Pancreas (tissue), 10 donors: ENCODE measurements around the gene CCDC8. TPM values are rescaled to one million over a fixed set of nuclear protein-coding genes. Genes with fewer than 3 reads are reported as not detected.
A peak's percentile ranks its signal among the peaks of the same experiment; 100 is the strongest.

Experiments used
- ATAC-seq, 4 donors: fragments of 200-7000 bp; cut with Tn5 transposase; one replicate each; pipeline versions ENCODE4 v1.8.0 to v1.9.1; 2020; ENCODE audit warnings: mild to moderate bottlenecking in 4 of 4, moderate library complexity in 4 of 4
- DNase-seq, 6 donors: peaks; one replicate each; pipeline ENCODE4 v3.0.0-alpha.2; 2020
- FAIRE-seq: peaks from 2 replicates; lab custom pipeline; 2012; peaks lifted over from hg19 to GRCh38; lab: Jason Lieb, UNC
- H3K27ac ChIP-seq, 4 donors: fragments of 200-600 bp; sonication (generic); 1 replicate in 3 of 4; 2 replicates in 1 of 4; pipeline versions ENCODE4 v1.5.0 to v1.8.0; 2020
- H3K27me3 ChIP-seq, 4 donors: fragments of 200-600 bp; one replicate each; pipeline ENCODE4 v1.8.0; 2021
- H3K36me3 ChIP-seq, 3 donors: fragments of 200-600 bp; sonication (generic) in 1 of 3; one replicate each; pipeline versions ENCODE4 v1.5.0 to v1.8.0; 2020 to 2021
- H3K4me1 ChIP-seq, 3 donors: fragments of 200-600 bp; one replicate each; pipeline ENCODE4 v1.8.0; 2021
- H3K4me3 ChIP-seq, 4 donors: fragments of 200-600 bp; sonication (generic) in 2 of 4; one replicate each; pipeline versions ENCODE4 v1.5.0 to v1.8.0; 2020 to 2021
- H3K9me3 ChIP-seq, 4 donors: fragments of 200-600 bp; one replicate each; pipeline ENCODE4 v1.8.0; 2021
- WGBS, 2 donors: extraction: QIAGEN DNeasy Blood & Tissue Kit; methylation state at CpG; one replicate each; pipeline ENCODE4 v1.1.7; 2013; 5-methylcytosine and 5-hydroxymethylcytosine counted together
- intact Hi-C, 3 donors: fragments of 100-400 bp; cut with DNase I; formaldehyde crosslinking; loops; one replicate each; pipeline versions ENCODE4 v1.11.1 to v1.14.2; 2022
- polyA plus RNA-seq, 2 donors: library from polyadenylated mRNA; stranded (reverse); fragments of 200-250 nt; gene quantifications; one replicate each; pipeline ENCODE4 v1.2.3, GENCODE V29; 2013
- total RNA-seq, 6 donors: library from RNA; stranded (reverse); fragmentation: NEBNext Ultra II Directional in 4 of 6; extraction: Animal tissue kit (Norgen Biotek cat#: 25700) in 4 of 6; gene quantifications; one replicate each; pipeline versions ENCODE4 v1.2.1 to v1.2.4, GENCODE V29; 2021 to 2023
- TF ChIP-seq, protein P1 (sequence below), 4 donors: fragments of 200-600 bp; sonication (generic) in 3 of 4; IDR thresholded peaks; one replicate each; pipeline versions ENCODE4 v1.5.0 to v1.8.0; 2021; ENCODE audit warnings: antibody characterized with exemption in 4 of 4
- donor health status: healthy with polysubstance abuse.
- donor health status: DM: no; HTN: no; CAD: no; lungs with moderate emphysema.
- donor health status: DM: no; HTN: no; CAD: no.
- donor health status: control.
- donor health status: control.
- donor health status: Bipolar disorder and iron deficiency.
- donor health status: DM: yes; HTN: yes; CAD: no.
- donor health status: DM: no; HTN: no; CAD: no.
- donor health status: DM: no; HTN: no; CAD: no.
- donor health status: DM: yes; HTN: yes; CAD: no.

Gene CCDC8
- total and polyA plus RNA-seq, 8 donors = 8.2 to 22.0 (median 12.0) TPM

DNA sequence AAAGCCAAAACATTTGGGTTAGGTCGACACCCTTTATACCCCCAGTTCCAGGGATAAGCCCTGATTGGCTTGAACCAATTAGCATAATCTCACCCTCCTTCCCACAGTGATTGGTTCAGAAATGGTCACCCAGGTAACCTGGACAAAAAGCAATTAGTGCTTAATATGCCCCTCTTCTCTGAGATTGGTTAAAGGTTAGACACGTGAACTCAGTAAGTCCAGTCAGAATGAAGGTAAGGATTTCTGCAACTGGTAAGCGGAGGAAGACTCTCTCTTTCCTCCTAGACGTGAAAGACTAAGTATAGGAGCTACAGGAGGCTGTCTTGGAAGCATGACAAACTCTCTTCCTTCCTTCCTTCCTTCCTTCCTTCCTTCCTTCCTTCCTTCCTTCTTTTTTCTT lies 16.6 kb upstream of the CCDC8 start:
- FAIRE-seq (no peak), ATAC-seq (no peak), DNase-seq (no peak)
- Histone ChIP-seq H3K36me3 (no peaks in the 10 kb centered on the region), H3K9me3 (no peaks in the 10 kb centered on the region), H3K27me3 (no peaks in the 10 kb centered on the region), H3K27ac (no peak overlapping the region), H3K4me1 (peaks cover 0 to 7% (median 3%) of the 10 kb centered on the region in 3 donors), H3K4me3 (no peak overlapping the region)
- intact Hi-C loops = no loop called here
- TF ChIP-seq, protein P1, sequence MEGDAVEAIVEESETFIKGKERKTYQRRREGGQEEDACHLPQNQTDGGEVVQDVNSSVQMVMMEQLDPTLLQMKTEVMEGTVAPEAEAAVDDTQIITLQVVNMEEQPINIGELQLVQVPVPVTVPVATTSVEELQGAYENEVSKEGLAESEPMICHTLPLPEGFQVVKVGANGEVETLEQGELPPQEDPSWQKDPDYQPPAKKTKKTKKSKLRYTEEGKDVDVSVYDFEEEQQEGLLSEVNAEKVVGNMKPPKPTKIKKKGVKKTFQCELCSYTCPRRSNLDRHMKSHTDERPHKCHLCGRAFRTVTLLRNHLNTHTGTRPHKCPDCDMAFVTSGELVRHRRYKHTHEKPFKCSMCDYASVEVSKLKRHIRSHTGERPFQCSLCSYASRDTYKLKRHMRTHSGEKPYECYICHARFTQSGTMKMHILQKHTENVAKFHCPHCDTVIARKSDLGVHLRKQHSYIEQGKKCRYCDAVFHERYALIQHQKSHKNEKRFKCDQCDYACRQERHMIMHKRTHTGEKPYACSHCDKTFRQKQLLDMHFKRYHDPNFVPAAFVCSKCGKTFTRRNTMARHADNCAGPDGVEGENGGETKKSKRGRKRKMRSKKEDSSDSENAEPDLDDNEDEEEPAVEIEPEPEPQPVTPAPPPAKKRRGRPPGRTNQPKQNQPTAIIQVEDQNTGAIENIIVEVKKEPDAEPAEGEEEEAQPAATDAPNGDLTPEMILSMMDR (IDR thresholded peaks at IDR 0.05) = no peak
- WGBS, 2 donors = 71 to 82% methylated on average over 4 of the region's 4 CpGs

DNA sequence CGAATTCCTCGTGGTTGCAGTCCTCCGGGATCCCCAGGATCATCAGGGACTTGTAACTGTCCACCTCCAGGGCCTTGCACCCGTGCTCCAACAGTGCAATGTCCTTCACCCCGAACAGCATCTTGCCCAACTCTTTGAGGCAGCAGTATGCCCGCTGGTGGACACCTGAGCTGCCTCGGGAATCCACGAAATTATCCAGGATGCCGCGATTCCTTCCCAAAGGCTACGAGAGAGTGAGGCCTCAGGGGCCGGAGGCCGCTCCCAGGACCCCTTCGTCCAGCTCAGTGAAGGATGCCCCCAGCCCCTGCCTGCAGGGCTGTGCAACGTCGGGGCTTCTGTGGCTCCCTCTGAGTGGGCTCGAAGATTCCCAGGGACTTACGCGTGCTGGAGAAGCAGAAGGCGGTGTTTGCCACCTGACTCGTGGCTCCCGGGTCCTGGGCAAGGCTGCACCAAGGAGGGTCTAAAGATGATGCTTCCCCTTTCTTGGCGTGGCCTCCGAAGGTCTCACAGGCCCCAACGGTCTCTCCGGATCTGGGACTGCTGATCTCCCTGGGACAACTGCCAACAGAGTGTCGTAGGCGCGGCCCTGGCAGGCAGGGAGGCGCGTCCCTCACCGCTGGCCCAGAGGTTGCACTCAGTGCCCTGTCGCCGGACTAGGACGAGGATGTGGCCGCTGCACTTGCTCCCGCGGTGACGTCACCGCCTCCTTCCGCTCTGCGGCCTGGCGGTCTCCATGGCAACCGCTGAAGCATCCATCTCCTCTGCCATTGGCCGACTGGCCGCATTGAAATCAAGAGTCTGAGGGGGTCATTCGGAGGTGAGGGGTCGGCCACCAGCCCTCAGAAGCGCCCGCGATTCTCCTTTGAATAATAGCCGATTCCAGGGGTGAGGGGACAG lies 15.1 kb upstream of the CCDC8 start, which contains the start of gene PNMA8C:
Gene PNMA8C (minus strand): TSS at position 698 of the 897 bp plus-strand sequence. CDS start 577 bp downstream, at position 121.
- H3K27ac ChIP-seq = no peak within 1 kb of the TSS
- peak in 4 of 6 donors; percentile 42 to 85 (median 70) for DNase-seq
- peak in 2 of 4 donors; percentile 37 to 51 for ATAC-seq
- 32 to 39% methylated on average over 52 of the region's 52 CpGs for WGBS, 2 donors
- TF ChIP-seq, protein P1 (IDR thresholded peaks at IDR 0.05) = no peak
- H3K36me3 ChIP-seq = no peaks in the 10 kb centered on the region
- intact Hi-C loops = no loop called here
- no peak for FAIRE-seq
- H3K4me1 ChIP-seq = peaks cover 0 to 7% (median 3%) of the 10 kb centered on the region in 3 donors
- no peaks in the 10 kb centered on the region for H3K27me3 ChIP-seq
- H3K4me3 ChIP-seq = no peak within 1 kb of the TSS
- no peaks in the 10 kb centered on the region for H3K9me3 ChIP-seq

DNA sequence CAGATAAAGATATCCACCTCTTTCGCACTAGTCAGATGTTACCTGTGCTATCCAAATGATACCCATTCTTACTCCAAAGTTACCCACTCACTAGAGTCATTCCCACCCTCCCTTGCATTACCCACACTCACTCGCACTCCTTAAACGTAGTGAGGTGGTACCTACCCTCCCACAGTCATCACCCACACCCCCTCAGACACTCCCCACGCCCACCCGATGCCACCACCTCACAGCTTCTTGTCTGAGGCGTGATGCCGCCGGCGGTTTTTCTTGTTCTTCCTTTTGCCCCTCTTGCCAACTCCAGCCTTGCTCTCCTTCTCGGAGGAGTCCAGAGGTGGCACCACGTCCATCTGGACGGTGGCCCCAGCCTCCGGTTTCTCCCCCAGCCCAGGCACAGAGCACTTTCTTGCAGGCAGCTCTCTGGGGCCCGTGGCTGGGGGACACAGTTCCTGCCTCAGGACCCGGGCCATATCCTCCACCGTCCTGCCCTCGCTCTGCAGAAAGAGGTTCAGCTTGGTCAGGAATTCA lies 14.2 kb upstream of the CCDC8 start:
- H3K4me1 ChIP-seq = peaks cover 0 to 7% (median 3%) of the 10 kb centered on the region in 3 donors
- TF ChIP-seq, protein P1 (IDR thresholded peaks at IDR 0.05) = no peak
- no peaks in the 10 kb centered on the region for H3K27me3 ChIP-seq
- intact Hi-C loops = no loop called here
- no peaks in the 10 kb centered on the region for H3K9me3 ChIP-seq
- DNase-seq (peak in 1 of 6 donors; percentile 45), ATAC-seq (no peak), FAIRE-seq (no peak)
- H3K36me3 ChIP-seq = no peaks in the 10 kb centered on the region
- H3K4me3 ChIP-seq = no peak overlapping the region
- no peak overlapping the region for H3K27ac ChIP-seq
- WGBS, 2 donors = 69 to 76% methylated on average over 17 of the region's 17 CpGs

DNA sequence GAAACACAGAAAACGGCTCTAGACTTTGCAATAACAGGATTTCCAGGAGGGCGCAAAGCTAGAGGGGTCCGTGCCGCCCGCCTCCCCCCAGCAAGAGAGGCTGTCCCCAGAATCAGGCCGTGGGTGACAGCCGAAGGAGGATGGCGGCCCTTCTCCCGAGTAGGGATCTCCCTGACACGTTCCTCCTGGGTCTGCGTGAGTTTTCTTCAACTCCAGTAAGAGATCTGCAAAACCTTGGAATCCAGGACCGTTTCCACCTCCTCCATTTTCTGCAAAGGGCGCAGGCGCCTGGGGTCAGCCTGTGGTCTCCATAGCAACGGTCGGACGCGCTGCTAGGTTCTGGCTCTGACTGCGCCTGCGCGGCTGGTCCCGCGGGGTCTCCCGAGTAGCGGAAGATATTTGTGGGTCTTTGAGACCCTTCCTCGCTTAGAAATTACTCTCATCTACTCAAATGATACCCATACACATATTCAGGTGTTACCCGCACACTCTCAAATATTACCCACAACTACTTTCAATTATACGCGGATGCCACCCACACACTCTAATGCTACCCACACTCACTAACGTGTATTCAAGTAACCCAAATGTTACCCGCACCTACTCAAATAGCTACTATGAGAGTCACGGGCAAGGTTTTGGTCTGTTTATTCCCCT lies 13.3 kb upstream of the CCDC8 start:
- Histone ChIP-seq H3K27me3 (no peaks in the 10 kb centered on the region), H3K4me3 (peak overlapping the region; percentile 41 to 70 (median 61)), H3K9me3 (no peaks in the 10 kb centered on the region), H3K4me1 (peaks cover 0 to 7% (median 3%) of the 10 kb centered on the region in 3 donors), H3K27ac (peak overlapping the region in 3 of 4 donors; percentile 51 to 82 (median 80)), H3K36me3 (no peaks in the 10 kb centered on the region)
- intact Hi-C loops = no loop called here
- 2% methylated on average over 32 of the region's 32 CpGs for WGBS, 2 donors
- ATAC-seq (peak; percentile 92 to 95 (median 92)), DNase-seq (peak; percentile 77 to 96 (median 86)), FAIRE-seq (no peak)
- TF ChIP-seq, protein P1 (IDR thresholded peaks at IDR 0.05) = no peak
